Upper lobe of left lung (tissue), 4 donors: Measurements from ENCODE around the gene STRIP1.

Experiments used
- POLR2A ChIP-seq, 4 donors: fragments of 450-650 bp; IDR thresholded peaks; one replicate each; pipeline ENCODE4 v1.5.1; 2016 to 2017; ENCODE audit warnings: antibody characterized with exemption in 4 of 4, mild to moderate bottlenecking in 2 of 4
- POLR2AphosphoS5 ChIP-seq, 2 donors: sonication (generic); formaldehyde crosslinking; IDR thresholded peaks; one replicate each; pipeline ENCODE4 v1.5.1; 2017; ENCODE audit warnings: antibody characterized with exemption in 2 of 2
- TF ChIP-seq, protein P1 (sequence below), 6 experiments: fragments of 450-650 bp in 4 of 6; fragments of 200-600 bp in 2 of 6; sonication (generic) in 2 of 6; IDR thresholded peaks; one replicate each; pipeline ENCODE4 v1.5.1; 2016 to 2019; ENCODE audit warnings: antibody characterized with exemption in 6 of 6

DNA sequence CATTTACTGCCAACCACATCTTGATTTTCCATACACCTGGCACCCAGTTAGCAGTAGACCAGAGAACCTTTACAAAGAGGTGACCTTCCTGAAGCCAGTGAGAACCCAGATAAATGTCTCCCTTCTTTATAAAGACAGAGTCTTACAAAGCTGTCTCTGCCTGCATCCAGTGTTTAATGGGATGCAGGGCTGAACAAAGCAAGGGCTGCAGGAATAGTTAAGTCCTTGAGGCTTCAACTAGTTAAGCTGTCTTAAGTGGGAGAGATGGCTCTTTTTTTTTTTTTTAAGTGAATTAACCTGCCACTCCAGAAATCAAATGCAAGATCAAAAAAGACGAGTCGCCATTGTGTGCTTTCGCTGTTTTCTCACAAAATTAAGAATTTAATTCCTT, 48.4 kb upstream of the STRIP1 start:
- TF ChIP-seq POLR2A (IDR thresholded peaks at IDR 0.05) (no peak), POLR2AphosphoS5 (IDR thresholded peaks at IDR 0.05) (no peak)
- TF ChIP-seq, protein P1, sequence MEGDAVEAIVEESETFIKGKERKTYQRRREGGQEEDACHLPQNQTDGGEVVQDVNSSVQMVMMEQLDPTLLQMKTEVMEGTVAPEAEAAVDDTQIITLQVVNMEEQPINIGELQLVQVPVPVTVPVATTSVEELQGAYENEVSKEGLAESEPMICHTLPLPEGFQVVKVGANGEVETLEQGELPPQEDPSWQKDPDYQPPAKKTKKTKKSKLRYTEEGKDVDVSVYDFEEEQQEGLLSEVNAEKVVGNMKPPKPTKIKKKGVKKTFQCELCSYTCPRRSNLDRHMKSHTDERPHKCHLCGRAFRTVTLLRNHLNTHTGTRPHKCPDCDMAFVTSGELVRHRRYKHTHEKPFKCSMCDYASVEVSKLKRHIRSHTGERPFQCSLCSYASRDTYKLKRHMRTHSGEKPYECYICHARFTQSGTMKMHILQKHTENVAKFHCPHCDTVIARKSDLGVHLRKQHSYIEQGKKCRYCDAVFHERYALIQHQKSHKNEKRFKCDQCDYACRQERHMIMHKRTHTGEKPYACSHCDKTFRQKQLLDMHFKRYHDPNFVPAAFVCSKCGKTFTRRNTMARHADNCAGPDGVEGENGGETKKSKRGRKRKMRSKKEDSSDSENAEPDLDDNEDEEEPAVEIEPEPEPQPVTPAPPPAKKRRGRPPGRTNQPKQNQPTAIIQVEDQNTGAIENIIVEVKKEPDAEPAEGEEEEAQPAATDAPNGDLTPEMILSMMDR (IDR thresholded peaks at IDR 0.05), result no peak
